Mesothelial cell of epicardium (in vitro differentiated cells): ENCODE measurements around the gene ARNT2. TPM values are rescaled to one million over a fixed set of nuclear protein-coding genes. Genes with fewer than 3 reads are reported as not detected.
A peak's percentile ranks its signal among the peaks of the same experiment; 100 is the strongest.

Source experiments
- DNase-seq, 2 experiments: peaks; one replicate each; pipeline ENCODE4 v3.0.0; 2021; ENCODE audit warnings: low spot score in 2 of 2; ENCODE audit not compliant: unreplicated experiment in 2 of 2
- H3K27ac Mint-ChIP-seq: 2 replicates; pipeline ENCODE4 v1.8.0; 2021; ENCODE audit warnings: mixed read lengths
- H3K27me3 Mint-ChIP-seq: 2 replicates; pipeline ENCODE4 v1.8.0; 2021; ENCODE audit warnings: low read depth, mixed read lengths
- H3K36me3 Mint-ChIP-seq: 2 replicates; pipeline ENCODE4 v1.8.0; 2021; ENCODE audit warnings: mixed read lengths
- H3K4me1 Mint-ChIP-seq: 2 replicates; pipeline ENCODE4 v1.8.0; 2021; ENCODE audit warnings: mixed read lengths
- H3K4me3 Mint-ChIP-seq: 2 replicates; pipeline ENCODE4 v1.8.0; 2021; ENCODE audit warnings: mild to moderate bottlenecking, moderate library complexity, mixed read lengths
- H3K9me3 Mint-ChIP-seq: 2 replicates; pipeline ENCODE4 v1.8.0; 2021; ENCODE audit warnings: mixed read lengths
- total RNA-seq: library from RNA; stranded (reverse); gene quantifications from 3 replicates; pipeline ENCODE4 v1.2.1, GENCODE V29; 2021
- TF ChIP-seq, protein P1 (sequence below): fragments of 200-600 bp; sonication (generic); IDR thresholded peaks from one replicate; pipeline ENCODE4 v1.5.0; 2021; ENCODE audit warnings: antibody characterized with exemption; ENCODE audit not compliant: unreplicated experiment

ARNT2 gene
- total RNA-seq, 1 donor from 2014 or later, result 20.2 TPM

DNA sequence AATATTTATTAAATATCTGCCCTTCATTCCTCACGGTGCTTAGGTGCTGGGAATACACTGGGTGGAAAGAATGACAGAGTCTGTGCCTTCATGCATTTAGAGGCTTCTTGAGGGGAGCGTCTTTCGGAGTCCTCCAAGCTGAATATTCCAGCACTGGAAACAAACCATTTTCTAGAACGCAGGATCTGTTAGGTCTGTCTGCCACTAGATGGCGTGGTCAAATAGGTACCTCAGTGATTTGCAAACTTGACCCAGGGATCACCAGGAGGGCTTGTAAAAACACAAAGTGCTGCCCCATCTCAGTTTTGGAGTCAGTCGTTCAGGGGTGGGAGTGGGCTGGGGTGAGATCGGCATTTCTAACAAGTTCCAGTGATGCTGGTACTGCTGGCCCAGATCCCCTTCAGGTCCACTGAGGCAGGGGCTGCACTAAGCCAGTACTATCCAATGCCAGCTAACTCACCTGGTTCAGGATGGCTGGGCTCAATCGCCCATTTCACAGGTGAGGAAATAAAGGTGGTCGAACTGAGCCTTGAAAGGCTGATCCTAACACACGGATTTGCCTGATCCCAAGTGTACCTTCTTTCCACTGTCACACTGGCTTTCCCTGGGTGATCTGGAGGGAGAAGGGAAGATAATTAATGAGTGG lies 14.8 kb downstream of the ARNT2 start:
- Mint-ChIP-seq H3K27ac (no peak overlapping the region), H3K36me3 (no peaks in the 10 kb centered on the region), H3K4me1 (no peaks in the 10 kb centered on the region), H3K4me3 (no peak overlapping the region), H3K9me3 (peaks cover 14% of the 10 kb centered on the region), H3K27me3 (no peaks in the 10 kb centered on the region)
- no peak for DNase-seq
- TF ChIP-seq, protein P1, sequence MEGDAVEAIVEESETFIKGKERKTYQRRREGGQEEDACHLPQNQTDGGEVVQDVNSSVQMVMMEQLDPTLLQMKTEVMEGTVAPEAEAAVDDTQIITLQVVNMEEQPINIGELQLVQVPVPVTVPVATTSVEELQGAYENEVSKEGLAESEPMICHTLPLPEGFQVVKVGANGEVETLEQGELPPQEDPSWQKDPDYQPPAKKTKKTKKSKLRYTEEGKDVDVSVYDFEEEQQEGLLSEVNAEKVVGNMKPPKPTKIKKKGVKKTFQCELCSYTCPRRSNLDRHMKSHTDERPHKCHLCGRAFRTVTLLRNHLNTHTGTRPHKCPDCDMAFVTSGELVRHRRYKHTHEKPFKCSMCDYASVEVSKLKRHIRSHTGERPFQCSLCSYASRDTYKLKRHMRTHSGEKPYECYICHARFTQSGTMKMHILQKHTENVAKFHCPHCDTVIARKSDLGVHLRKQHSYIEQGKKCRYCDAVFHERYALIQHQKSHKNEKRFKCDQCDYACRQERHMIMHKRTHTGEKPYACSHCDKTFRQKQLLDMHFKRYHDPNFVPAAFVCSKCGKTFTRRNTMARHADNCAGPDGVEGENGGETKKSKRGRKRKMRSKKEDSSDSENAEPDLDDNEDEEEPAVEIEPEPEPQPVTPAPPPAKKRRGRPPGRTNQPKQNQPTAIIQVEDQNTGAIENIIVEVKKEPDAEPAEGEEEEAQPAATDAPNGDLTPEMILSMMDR, result peak; percentile 62

DNA sequence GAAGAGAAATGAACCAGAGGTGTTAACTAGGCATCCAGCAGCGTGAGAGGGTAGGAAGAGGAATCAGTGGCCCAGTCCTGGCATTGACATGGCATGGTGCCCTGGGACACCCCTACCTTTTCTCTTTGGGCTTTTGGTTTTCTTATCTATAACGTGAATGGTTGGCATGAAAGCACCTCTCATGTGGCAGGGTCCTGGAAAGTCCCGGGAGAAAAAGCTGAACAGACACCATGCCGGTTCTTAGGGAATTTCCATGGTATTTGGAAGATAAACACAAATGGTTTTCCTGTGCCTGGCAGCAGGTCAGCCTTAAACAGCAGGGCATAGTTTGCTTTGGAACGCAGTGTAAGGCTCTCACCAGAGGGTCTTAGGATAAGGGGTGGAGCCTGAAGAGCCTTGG lies 15.4 kb downstream of the ARNT2 start:
- DNase-seq, result no peak
- H3K36me3 Mint-ChIP-seq, result no peaks in the 10 kb centered on the region
- no peaks in the 10 kb centered on the region for H3K27me3 Mint-ChIP-seq
- TF ChIP-seq, protein P1, result no peak
- no peak overlapping the region for H3K27ac Mint-ChIP-seq
- H3K9me3 Mint-ChIP-seq, result peaks cover 14% of the 10 kb centered on the region
- no peaks in the 10 kb centered on the region for H3K4me1 Mint-ChIP-seq
- H3K4me3 Mint-ChIP-seq, result no peak overlapping the region

DNA sequence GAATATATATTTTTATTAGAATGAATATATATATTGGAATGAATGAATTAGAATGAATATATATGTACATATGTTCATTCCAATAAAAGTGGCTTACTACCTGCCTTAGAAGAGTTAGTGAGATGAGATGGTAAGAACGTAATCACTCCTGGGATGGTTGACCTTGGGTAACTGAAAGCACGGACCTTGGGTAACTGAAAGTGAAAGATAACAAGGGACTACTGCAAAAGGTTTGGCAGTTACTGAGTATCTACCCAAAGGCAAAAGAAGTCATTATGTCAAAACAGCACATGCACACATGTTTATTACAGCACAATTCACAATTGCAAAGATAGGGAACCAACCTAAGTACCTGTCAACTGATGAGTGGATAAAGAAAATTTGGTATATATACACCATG lies 16.5 kb downstream of the ARNT2 start:
- Mint-ChIP-seq H3K4me3 (no peak overlapping the region), H3K27me3 (no peaks in the 10 kb centered on the region), H3K4me1 (no peaks in the 10 kb centered on the region), H3K9me3 (peaks cover 14% of the 10 kb centered on the region), H3K36me3 (no peaks in the 10 kb centered on the region), H3K27ac (no peak overlapping the region)
- TF ChIP-seq, protein P1, result no peak
- no peak for DNase-seq

DNA sequence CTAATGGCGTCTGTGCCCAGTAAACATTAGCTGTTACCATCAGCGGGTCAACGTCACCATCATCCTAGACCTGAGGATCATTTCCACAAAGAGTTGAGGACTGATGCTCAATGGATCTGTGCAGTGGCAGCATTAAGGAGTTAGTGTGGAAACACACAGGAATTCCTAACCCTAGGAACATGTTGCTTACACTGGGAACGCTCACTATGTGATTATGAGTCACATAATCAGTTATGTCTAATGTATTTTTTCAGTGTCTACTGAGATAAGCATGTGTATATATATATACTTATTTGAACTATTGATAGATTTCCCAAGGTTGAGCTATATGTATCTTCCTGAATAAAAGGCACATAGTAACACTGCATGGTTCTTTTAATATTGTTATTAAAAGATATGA lies 19.0 kb downstream of the ARNT2 start:
- TF ChIP-seq, protein P1, result no peak
- no peaks in the 10 kb centered on the region for H3K4me1 Mint-ChIP-seq
- no peak for DNase-seq
- H3K4me3 Mint-ChIP-seq, result no peak overlapping the region
- no peaks in the 10 kb centered on the region for H3K27me3 Mint-ChIP-seq
- peaks cover 14% of the 10 kb centered on the region for H3K9me3 Mint-ChIP-seq
- H3K36me3 Mint-ChIP-seq, result no peaks in the 10 kb centered on the region
- H3K27ac Mint-ChIP-seq, result no peak overlapping the region

DNA sequence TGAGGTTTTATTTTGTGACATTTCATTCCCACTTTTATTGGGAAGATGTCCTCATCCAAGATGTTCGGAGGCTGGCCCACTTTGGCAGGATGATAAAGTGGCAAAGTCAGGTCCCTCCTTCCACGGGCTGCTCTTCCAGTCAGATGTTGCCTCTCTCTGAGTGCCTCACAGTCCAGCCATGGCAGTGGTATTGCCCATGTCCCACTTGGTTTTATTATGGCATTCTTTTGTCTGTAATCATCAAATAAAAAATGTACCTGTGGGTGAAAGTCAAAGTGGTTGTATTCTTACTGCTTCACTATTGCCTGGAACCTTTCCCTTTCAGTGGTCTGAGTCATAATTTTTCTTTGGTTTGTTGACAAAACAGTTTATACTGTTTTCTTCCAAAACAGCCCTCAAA lies 20.2 kb downstream of the ARNT2 start:
- TF ChIP-seq, protein P1, result no peak
- Mint-ChIP-seq H3K9me3 (peaks cover 14% of the 10 kb centered on the region), H3K4me3 (no peak overlapping the region), H3K36me3 (no peaks in the 10 kb centered on the region), H3K27me3 (no peaks in the 10 kb centered on the region), H3K27ac (no peak overlapping the region), H3K4me1 (no peaks in the 10 kb centered on the region)
- no peak for DNase-seq

DNA sequence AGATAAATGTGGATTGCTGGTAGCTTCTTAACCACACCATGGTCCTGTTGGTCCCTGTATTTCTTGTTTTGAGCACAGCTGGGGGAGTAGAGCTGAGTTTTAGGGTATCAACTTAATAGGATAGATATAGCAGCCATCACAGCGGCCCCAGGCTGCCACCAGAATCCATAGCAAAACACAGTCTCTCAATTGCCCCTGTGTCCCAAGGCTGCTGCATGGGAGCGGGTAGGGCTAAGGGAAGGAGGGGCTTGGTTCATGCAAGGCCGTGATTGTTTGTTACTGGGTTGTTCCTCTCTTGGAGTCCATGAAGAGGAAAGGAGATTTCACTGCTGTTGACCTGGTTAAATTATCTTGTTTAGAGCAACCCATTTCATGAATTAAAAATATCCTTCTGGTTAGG lies 22.1 kb downstream of the ARNT2 start:
- no peak overlapping the region for H3K27ac Mint-ChIP-seq
- H3K27me3 Mint-ChIP-seq, result no peaks in the 10 kb centered on the region
- no peaks in the 10 kb centered on the region for H3K4me1 Mint-ChIP-seq
- no peaks in the 10 kb centered on the region for H3K36me3 Mint-ChIP-seq
- H3K9me3 Mint-ChIP-seq, result peaks cover 8% of the 10 kb centered on the region
- H3K4me3 Mint-ChIP-seq, result no peak overlapping the region
- TF ChIP-seq, protein P1, result no peak
- no peak for DNase-seq
